Tibial nerve (tissue), 4 donors: ENCODE results near the gene PRPSAP1. TPM values are rescaled to one million over a fixed set of nuclear protein-coding genes. Genes with fewer than 3 reads are reported as not detected.

ENCODE experiments used
- DNase-seq, 2 donors: peaks; one replicate each; pipeline ENCODE4 v3.0.0-alpha.2; 2019; ENCODE audit warnings: low spot score in 2 of 2
- H3K27ac ChIP-seq, 4 donors: fragments of 200-600 bp; sonication (generic) in 3 of 4; one replicate each; pipeline ENCODE4 v1.5.1; 2017 to 2019; ENCODE audit warnings: mild to moderate bottlenecking in 1 of 4
- H3K27me3 ChIP-seq, 2 donors: fragments of 200-600 bp; sonication (generic) in 1 of 2; one replicate each; pipeline versions ENCODE4 v1.5.1 to v1.6.0; 2017 to 2019
- H3K36me3 ChIP-seq, 3 donors: fragments of 200-600 bp; sonication (generic); one replicate each; pipeline ENCODE4 v1.5.1; 2018 to 2019
- H3K4me1 ChIP-seq, 4 donors: fragments of 200-600 bp; sonication (generic) in 3 of 4; one replicate each; pipeline ENCODE4 v1.5.1; 2017 to 2019
- H3K4me3 ChIP-seq, 4 donors: fragments of 200-600 bp; sonication (generic) in 3 of 4; one replicate each; pipeline ENCODE4 v1.5.1; 2017 to 2019; ENCODE audit warnings: mild to moderate bottlenecking in 1 of 4, moderate library complexity in 1 of 4
- H3K9me3 ChIP-seq, 4 donors: fragments of 200-600 bp; sonication (generic) in 3 of 4; one replicate each; pipeline ENCODE4 v1.5.1; 2017 to 2019
- EP300 ChIP-seq, 2 donors: sonication (generic); formaldehyde crosslinking; IDR thresholded peaks; one replicate each; pipeline ENCODE4 v1.6.1; 2017; ENCODE audit warnings: antibody characterized with exemption in 2 of 2, mild to moderate bottlenecking in 1 of 2
- POLR2A ChIP-seq, 2 donors: fragments of 450-650 bp; IDR thresholded peaks; one replicate each; pipeline ENCODE4 v1.6.1; 2017; ENCODE audit warnings: antibody characterized with exemption in 2 of 2, mild to moderate bottlenecking in 2 of 2, moderate library complexity in 2 of 2
- WGBS, 2 donors: methylation state at CpG; one replicate each; pipeline ENCODE4 v1.1.5; 2018; 5-methylcytosine and 5-hydroxymethylcytosine counted together
- total RNA-seq, 4 donors: library from RNA; depleted of rRNA; stranded (reverse); fragments of >200 nt; gene quantifications; one replicate each; pipeline ENCODE4 v1.1.0, GENCODE V29; 2016
- TF ChIP-seq, protein P1 (sequence below), 5 experiments: fragments of 200-600 bp in 3 of 5; fragments of 450-650 bp in 2 of 5; sonication (generic) in 3 of 5; IDR thresholded peaks; one replicate each; pipeline ENCODE4 v1.5.1; 2016 to 2019; ENCODE audit warnings: antibody characterized with exemption in 5 of 5, mild to moderate bottlenecking in 3 of 5, moderate library complexity in 2 of 5

PRPSAP1 gene
- total RNA-seq, 4 donors from 2014 or later: 66.8 to 108 (median 96.2) TPM

DNA sequence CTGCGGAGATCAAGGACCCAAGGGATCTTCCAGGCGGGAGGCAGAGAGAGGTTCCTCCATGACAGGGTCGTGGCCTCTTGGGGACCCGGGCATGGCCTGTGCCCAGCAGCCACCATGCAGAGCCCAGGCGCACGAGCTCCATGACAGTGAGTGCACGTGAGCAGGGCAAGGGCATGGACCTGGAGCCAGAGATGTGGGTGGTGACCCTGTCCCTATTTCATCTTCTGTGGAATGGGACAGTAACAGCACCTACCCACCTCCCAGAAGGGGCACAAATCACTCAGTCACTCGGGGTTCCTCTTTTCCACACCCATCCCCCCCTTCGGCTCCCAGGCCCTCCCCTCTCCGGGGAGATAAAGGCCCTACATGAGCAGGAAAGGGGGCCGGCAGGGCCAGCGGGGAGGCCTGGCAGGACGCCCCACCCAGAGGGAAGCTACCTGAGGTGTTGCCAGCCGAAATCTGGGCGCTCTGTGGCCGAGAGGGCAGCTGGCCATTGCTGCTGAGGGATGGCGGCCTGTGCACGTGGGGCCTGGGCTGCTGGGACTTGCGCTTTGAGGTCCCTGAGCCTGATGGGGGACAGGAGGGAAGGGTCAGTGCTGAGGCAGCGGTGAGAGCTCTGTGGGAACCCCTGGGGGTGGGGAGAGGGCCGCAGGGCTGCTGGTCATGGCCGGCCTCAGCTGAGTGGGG lies 78.2 kb downstream of the PRPSAP1 start:
- no peaks in the 10 kb centered on the region for H3K9me3 ChIP-seq
- no peak overlapping the region for H3K4me3 ChIP-seq
- H3K36me3 ChIP-seq: peaks cover 0 to 35% (median 0%) of the 10 kb centered on the region in 3 donors
- DNase-seq: no peak
- H3K4me1 ChIP-seq: peaks cover 2 to 47% (median 28%) of the 10 kb centered on the region in 4 donors
- no peak overlapping the region for H3K27ac ChIP-seq
- 84 to 86% methylated on average over 15 to 21 of the region's 22 CpGs for WGBS, 2 donors
- TF ChIP-seq POLR2A (IDR thresholded peaks at IDR 0.05) (no peak), EP300 (IDR thresholded peaks at IDR 0.05) (no peak)
- TF ChIP-seq, protein P1, sequence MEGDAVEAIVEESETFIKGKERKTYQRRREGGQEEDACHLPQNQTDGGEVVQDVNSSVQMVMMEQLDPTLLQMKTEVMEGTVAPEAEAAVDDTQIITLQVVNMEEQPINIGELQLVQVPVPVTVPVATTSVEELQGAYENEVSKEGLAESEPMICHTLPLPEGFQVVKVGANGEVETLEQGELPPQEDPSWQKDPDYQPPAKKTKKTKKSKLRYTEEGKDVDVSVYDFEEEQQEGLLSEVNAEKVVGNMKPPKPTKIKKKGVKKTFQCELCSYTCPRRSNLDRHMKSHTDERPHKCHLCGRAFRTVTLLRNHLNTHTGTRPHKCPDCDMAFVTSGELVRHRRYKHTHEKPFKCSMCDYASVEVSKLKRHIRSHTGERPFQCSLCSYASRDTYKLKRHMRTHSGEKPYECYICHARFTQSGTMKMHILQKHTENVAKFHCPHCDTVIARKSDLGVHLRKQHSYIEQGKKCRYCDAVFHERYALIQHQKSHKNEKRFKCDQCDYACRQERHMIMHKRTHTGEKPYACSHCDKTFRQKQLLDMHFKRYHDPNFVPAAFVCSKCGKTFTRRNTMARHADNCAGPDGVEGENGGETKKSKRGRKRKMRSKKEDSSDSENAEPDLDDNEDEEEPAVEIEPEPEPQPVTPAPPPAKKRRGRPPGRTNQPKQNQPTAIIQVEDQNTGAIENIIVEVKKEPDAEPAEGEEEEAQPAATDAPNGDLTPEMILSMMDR (IDR thresholded peaks at IDR 0.05): no peak
- no peaks in the 10 kb centered on the region for H3K27me3 ChIP-seq

DNA sequence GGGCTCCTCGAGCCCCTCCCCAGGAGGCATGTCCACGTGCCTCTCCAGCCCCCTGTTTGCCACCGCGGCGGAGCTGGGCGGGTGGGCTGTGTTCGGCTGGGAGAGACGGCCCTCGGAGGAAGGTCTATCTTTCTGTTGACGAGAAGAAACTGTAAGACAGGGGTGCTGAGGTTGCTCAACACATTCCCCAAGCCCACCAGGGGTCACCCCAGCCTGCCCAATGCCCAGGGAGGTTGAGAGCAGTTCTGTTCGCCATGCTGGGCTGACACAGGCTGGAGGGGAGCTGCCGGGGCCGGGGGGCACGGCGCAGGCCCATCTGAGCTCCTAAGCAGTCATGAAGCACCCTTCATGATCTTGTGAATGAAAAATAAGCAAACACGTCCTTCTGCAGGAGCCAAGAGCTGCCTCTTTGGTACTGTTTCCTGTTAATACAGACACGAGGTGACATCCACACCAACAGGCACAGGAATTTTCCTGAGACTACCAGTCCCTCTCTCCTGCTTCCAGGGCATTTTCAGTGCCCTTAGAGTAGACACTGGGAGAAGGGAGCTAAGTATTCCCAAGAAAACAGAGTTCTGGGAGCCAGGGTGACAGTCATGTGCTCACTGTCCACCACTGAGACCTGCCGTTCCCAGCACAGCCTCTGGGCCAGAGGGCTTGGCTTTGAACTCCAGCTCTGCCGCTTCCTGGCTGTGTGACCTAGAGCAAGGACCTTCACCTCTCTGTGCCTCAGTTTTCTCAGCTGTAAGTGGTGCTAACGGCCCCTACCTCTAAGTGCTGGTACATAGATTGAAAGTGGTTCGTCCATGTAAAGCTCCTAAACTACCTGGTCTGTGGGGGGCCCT lies 79.4 kb downstream of the PRPSAP1 start:
- DNase-seq: no peak
- Histone ChIP-seq H3K4me3 (no peak overlapping the region), H3K9me3 (no peaks in the 10 kb centered on the region), H3K27me3 (no peaks in the 10 kb centered on the region), H3K27ac (peak overlapping the region in 2 of 4 donors; percentile 39 to 71), H3K4me1 (peaks cover 2 to 55% (median 31%) of the 10 kb centered on the region in 4 donors), H3K36me3 (peaks cover 0 to 40% (median 0%) of the 10 kb centered on the region in 3 donors)
- no peak for TF ChIP-seq EP300 (IDR thresholded peaks at IDR 0.05)
- TF ChIP-seq, protein P1 (IDR thresholded peaks at IDR 0.05): no peak
- 56 to 69% methylated on average over 17 to 21 of the region's 21 CpGs for WGBS, 2 donors

DNA sequence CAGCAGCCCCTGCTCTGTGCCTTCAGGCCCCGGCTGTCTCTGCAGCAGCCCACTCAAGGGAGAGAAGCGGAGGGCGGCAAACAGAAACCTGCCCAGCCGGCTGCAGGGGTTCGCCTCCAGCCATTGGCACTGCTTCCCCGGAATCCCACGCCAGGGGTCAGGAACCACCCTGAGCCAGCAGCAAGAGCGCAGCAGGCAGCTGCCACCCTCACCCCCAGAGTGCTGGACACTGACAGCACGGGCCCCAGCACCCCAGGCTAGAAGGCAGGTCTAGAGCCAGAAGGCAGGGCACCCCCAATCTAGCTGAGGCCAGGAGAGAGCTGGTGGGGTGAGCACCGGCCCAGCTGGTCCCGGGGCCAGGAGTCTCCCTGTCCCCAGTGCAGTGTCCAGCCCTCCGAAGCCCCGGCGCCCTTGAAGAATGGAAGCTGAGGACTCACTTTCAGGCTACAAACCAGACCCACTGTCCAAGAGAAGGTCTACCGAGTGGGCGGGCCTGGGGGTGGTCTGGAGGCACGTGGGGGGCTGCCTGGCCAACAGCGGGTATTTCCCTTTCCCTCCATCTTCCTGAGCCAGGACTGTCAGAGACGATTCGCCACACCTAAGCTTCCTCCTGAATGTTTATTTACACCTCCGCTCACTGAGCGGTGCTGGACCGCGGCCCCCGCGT lies 80.1 kb downstream of the PRPSAP1 start:
- no peak for TF ChIP-seq POLR2A (IDR thresholded peaks at IDR 0.05)
- TF ChIP-seq, protein P1 (IDR thresholded peaks at IDR 0.05): no peak
- no peak for TF ChIP-seq EP300 (IDR thresholded peaks at IDR 0.05)
- 62 to 77% methylated on average over 22 to 24 of the region's 26 CpGs for WGBS, 2 donors
- Histone ChIP-seq H3K4me3 (no peak overlapping the region), H3K27ac (peak overlapping the region in 3 of 4 donors; percentile 39 to 97 (median 71)), H3K9me3 (no peaks in the 10 kb centered on the region), H3K27me3 (no peaks in the 10 kb centered on the region), H3K4me1 (peaks cover 2 to 58% (median 38%) of the 10 kb centered on the region in 4 donors), H3K36me3 (peaks cover 0 to 45% (median 0%) of the 10 kb centered on the region in 3 donors)
- no peak for DNase-seq

DNA sequence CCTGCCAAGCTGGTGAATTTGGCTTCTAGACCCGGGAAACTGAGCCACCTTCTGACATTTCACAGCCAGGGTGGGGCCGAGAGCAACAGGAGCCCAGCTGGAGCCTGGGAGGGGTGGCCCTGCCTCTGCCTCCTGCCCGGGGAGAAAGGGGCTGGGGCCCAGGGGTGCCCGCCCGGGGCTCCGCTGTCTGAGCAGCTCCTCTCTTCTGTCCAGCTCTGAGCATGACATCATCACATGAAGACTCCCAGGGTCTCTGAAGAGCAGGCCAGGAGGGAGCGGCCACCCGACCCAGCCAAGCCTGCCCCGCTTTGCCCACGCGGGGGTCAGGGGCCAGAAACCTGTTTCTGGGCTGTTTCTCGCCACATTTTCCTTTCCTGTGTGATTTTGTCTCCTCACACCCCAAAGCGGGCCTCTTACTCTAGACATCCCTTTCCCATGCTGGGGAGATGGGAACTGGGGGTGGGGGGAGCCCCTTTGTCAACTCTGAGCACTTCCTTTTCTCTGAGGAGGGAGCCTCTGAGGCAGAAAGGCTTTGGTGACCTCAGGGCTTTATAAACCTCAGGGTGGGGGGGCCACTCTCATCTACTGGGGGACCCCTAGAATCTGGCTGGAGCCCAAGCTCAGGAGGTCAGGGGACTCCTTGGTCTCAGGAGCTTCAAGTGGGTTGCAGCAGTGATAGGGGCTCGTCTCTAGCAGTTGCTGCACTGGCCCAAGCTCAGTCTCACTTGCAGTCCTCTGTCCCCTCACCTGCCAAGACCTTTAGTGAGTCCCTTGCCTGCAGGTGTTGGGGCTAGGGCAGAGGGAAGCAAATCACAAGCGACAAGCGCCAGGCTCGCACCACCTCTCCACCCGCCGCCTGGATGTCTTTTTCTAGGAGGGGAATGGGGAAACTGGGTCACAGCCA lies 80.9 kb downstream of the PRPSAP1 start:
- Histone ChIP-seq H3K4me3 (peak overlapping the region in 3 of 4 donors; percentile 4 to 36 (median 36)), H3K36me3 (peaks cover 0 to 40% (median 0%) of the 10 kb centered on the region in 3 donors), H3K9me3 (no peaks in the 10 kb centered on the region), H3K27me3 (no peaks in the 10 kb centered on the region), H3K4me1 (peaks cover 2 to 66% (median 45%) of the 10 kb centered on the region in 4 donors), H3K27ac (peak overlapping the region; percentile 71 to 97 (median 76))
- no peak for DNase-seq
- 45 to 65% methylated on average over 14 to 19 of the region's 19 CpGs for WGBS, 2 donors
- TF ChIP-seq EP300 (IDR thresholded peaks at IDR 0.05) (no peak), POLR2A (IDR thresholded peaks at IDR 0.05) (no peak)
- TF ChIP-seq, protein P1 (IDR thresholded peaks at IDR 0.05): no peak
